ENCODE results near the gene XYLT1. TPM values are rescaled to one million over a fixed set of nuclear protein-coding genes. Genes with fewer than 3 reads are reported as not detected.
"Not testable (repeated sequence)": the region's sequence is repeated elsewhere in the genome, so short reads cannot be mapped to it uniquely, and the experiment has no call there.

XYLT1 gene
- total RNA-seq, 2 donors from 2014 or later, result 14.4 to 31.3 TPM

GRCh38 chr16:17481736-17482135 lies 11.0 kb upstream of the XYLT1 start:
- no peak for DNase-seq (ENCODE audit: low spot score)
- no peak overlapping the region for H3K4me3 ChIP-seq
- peaks cover 0 to 3% of the 10 kb centered on the region in 2 donors for H3K4me1 ChIP-seq
- H3K27me3 ChIP-seq, result no peaks in the 10 kb centered on the region
- peaks cover 4 to 6% of the 10 kb centered on the region in 2 donors for H3K9me3 ChIP-seq
- H3K36me3 ChIP-seq, result no peaks in the 10 kb centered on the region
- TF ChIP-seq CTCF (IDR thresholded peaks at IDR 0.05), result no peak
- H3K27ac ChIP-seq, result no peak overlapping the region

GRCh38 chr16:17477260-17477545 lies 6.4 kb upstream of the XYLT1 start:
- H3K27me3 ChIP-seq; H3K4me3 ChIP-seq; DNase-seq (ENCODE audit: low spot score); H3K9me3 ChIP-seq; H3K36me3 ChIP-seq; H3K4me1 ChIP-seq; H3K27ac ChIP-seq: not testable (repeated sequence)

DNA sequence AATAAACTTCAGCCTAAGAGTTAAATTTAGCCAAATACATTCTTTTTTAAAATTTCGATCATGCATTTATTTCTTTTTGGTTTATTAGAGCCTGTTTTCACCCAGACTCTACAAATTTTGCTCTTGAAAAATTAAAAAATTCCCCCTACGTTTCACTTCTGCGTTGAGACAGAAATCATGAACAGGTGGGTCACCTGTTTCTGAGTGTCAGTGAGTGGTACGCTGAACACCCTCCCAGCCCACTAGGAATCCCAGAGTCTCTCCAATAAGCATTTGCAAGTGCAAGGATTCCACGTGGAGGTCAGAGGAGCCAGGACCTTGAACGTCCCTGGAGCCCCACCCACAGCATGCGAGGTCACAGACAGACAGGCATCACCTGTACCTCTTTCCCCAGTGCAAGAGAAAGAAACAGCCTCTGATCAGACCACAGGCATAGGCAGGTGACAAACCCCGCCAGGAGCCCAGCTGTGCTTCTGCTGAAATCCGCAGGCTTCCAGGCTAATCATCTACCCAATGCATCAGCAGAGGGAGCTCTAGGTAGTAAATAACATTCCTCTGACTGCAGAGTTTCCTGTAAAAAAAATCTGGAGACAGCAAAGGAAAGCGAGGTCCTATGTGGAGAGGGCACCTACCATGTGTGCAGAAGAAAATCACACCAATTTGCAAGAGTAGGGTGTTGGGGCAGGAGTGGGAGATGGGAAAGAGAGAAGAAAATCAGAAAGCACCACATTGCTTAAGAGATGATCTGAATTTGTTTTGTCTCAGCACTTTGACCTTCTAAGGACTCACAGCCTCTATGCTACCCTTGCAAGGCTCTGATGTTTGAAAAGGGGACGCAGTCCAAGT lies 5.9 kb upstream of the XYLT1 start:
- no peak for DNase-seq (ENCODE audit: low spot score)
- Histone ChIP-seq H3K27ac (no peak overlapping the region), H3K9me3 (peaks cover 2 to 6% of the 10 kb centered on the region in 2 donors), H3K27me3 (no peaks in the 10 kb centered on the region), H3K4me1 (peaks cover 0 to 9% of the 10 kb centered on the region in 2 donors), H3K36me3 (no peaks in the 10 kb centered on the region), H3K4me3 (no peak overlapping the region)
- peak; percentile 23 to 65 for TF ChIP-seq CTCF (IDR thresholded peaks at IDR 0.05)

DNA sequence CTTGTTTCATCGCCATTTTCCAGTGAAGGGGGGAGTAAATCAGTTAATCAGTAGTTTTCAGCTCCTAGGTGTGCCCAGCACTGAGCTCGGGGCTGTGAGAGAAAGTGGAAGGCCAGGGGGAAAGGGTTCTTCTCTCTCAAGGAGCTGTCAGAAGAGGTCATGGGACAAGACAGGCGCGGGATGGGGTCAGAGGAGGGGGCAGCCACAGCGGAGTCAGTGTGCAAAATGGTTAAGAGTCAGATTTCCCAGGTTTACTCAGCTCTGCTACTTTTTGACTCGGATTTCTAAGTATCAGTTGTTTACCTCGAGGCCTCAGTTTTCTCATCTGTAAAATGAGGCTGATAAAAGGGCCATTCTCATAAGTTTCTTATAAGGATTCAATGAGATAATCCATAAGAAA lies 4.3 kb upstream of the XYLT1 start:
- Histone ChIP-seq H3K4me1 (peaks cover 0 to 18% of the 10 kb centered on the region in 2 donors), H3K27ac (no peak overlapping the region), H3K9me3 (no peaks in the 10 kb centered on the region), H3K36me3 (no peaks in the 10 kb centered on the region), H3K4me3 (no peak overlapping the region), H3K27me3 (no peaks in the 10 kb centered on the region)
- DNase-seq (ENCODE audit: low spot score), result peak; percentile 28
- TF ChIP-seq CTCF (IDR thresholded peaks at IDR 0.05), result no peak

DNA sequence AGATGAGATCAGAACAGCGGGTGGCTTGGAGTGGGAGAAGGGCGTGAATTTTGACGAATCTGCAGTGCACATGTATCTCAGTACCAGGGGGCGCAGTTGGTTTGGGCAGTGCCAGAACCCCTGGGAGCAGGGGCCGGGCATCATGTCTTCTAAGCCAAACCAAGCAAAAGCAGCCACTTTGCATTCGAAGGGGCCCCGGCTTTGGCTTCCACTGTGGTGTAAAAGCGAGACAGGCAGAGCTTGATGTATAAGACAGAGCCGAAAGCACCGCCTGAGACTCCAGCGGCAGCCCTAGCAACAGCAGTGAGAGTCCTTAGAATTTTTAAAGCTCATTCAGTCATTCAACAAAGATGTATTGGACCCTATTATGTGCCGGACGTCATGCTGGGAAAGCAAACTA lies 3.8 kb upstream of the XYLT1 start:
- Histone ChIP-seq H3K4me3 (no peak overlapping the region), H3K36me3 (no peaks in the 10 kb centered on the region), H3K4me1 (peaks cover 0 to 21% of the 10 kb centered on the region in 2 donors), H3K27me3 (no peaks in the 10 kb centered on the region), H3K27ac (no peak overlapping the region), H3K9me3 (no peaks in the 10 kb centered on the region)
- peak; percentile 52 for DNase-seq (ENCODE audit: low spot score)
- no peak for TF ChIP-seq CTCF (IDR thresholded peaks at IDR 0.05)

GRCh38 chr16:17474037-17474436 lies 3.3 kb upstream of the XYLT1 start:
- Histone ChIP-seq H3K4me1 (peaks cover 0 to 27% of the 10 kb centered on the region in 2 donors), H3K9me3 (no peaks in the 10 kb centered on the region), H3K36me3 (no peaks in the 10 kb centered on the region), H3K4me3 (no peak overlapping the region), H3K27ac (no peak overlapping the region), H3K27me3 (no peaks in the 10 kb centered on the region)
- no peak for TF ChIP-seq CTCF (IDR thresholded peaks at IDR 0.05)
- no peak for DNase-seq (ENCODE audit: low spot score)
